Measurements from ENCODE around the gene TBXAS1. TPM values are rescaled to one million over a fixed set of nuclear protein-coding genes. Genes with fewer than 3 reads are reported as not detected.

TBXAS1 gene
- polyA plus RNA-seq, 2 of the 4 experiments (the other 2 are of a cell fraction) = 8.8 to 11.6 TPM

GRCh38 chr7:139807009-139807408, 22.1 kb upstream of the TBXAS1 start:
- FAIRE-seq = no peak
- no peak overlapping the region for H3K27ac ChIP-seq
- ATAC-seq = no peak; a peak in 1 of 6 replicates
- peaks cover 13% of the 10 kb centered on the region for H3K9me3 ChIP-seq
- no peak overlapping the region for H3K4me2 ChIP-seq
- no peak for TF ChIP-seq JUN (IDR thresholded peaks at IDR 0.05)
- TF ChIP-seq ZSCAN20 (CRISPR knock-in tag; IDR thresholded peaks at IDR 0.05) = no peak
- no peak for TF ChIP-seq ZNF302 (CRISPR knock-in tag; IDR thresholded peaks at IDR 0.05)
- no peak for TF ChIP-seq CHD4 (IDR thresholded peaks at IDR 0.05; ENCODE audit: borderline replicate concordance)
- TF ChIP-seq ESRRA (IDR thresholded peaks at IDR 0.05; ENCODE audit: borderline replicate concordance, low read length) = no peak
- no peak for TF ChIP-seq PBX3 (IDR thresholded peaks at IDR 0.05)
- TF ChIP-seq CEBPB (IDR thresholded peaks at IDR 0.05) = no peak
- TF ChIP-seq RCOR1 (IDR thresholded peaks at IDR 0.05; ENCODE audit: low read depth, low read length) = no peak
- no peak for TF ChIP-seq USF2 (IDR thresholded peaks at IDR 0.05)
- TF ChIP-seq HEYL (CRISPR knock-in tag; IDR thresholded peaks at IDR 0.05) = no peak
- TF ChIP-seq NR3C1 (IDR thresholded peaks at IDR 0.05) = no peak
- TF ChIP-seq FOSB (CRISPR knock-in tag; IDR thresholded peaks at IDR 0.05) = no peak
- no peak for TF ChIP-seq RFX5 (IDR thresholded peaks at IDR 0.05)
- TF ChIP-seq CBX8 (IDR thresholded peaks at IDR 0.05) = no peak
- no peak for TF ChIP-seq NPAS2 (CRISPR knock-in tag; IDR thresholded peaks at IDR 0.05; ENCODE audit: borderline replicate concordance)
- TF ChIP-seq MYC (IDR thresholded peaks at IDR 0.05; ENCODE audit: borderline replicate concordance, low read length) = no peak
- no peak for TF ChIP-seq MAX (IDR thresholded peaks at IDR 0.05)
- TF ChIP-seq GATA3 (IDR thresholded peaks at IDR 0.05; ENCODE audit: borderline replicate concordance) = no peak
- WGBS (ENCODE audit: missing lambda C conversion rate) = 68% methylated on average over 3 of the region's 3 CpGs
- POLR2A ChIA-PET = no interaction called here
- H3K4me3 ChIP-seq = no peak overlapping the region
- CTCF ChIA-PET = interaction anchor here (0.6 kb wide), 1 partner anchor 104 kb away, joined by 4 read pairs; no protein-coding TSS in a partner anchor
- H3K4me1 ChIP-seq = no peaks in the 10 kb centered on the region
- DNase-seq (ENCODE audit: low read depth in 1 of 2, low spot score in 1 of 2) = no peak

GRCh38 chr7:139808427-139808826, 20.6 kb upstream of the TBXAS1 start:
- ChIA-PET CTCF (interaction anchor here (1.4 kb wide), 1 partner anchor 19 kb away, joined by 3 read pairs; no protein-coding TSS in a partner anchor), POLR2A (no interaction called here)
- 87% methylated on average over 3 of the region's 3 CpGs for WGBS (ENCODE audit: missing lambda C conversion rate)
- Histone ChIP-seq H3K4me1 (no peaks in the 10 kb centered on the region), H3K4me3 (no peak overlapping the region), H3K9me3 (peaks cover 8% of the 10 kb centered on the region), H3K4me2 (no peak overlapping the region), H3K27ac (no peak overlapping the region)
- no peak for ATAC-seq
- TF ChIP-seq MAX (IDR thresholded peaks at IDR 0.05) = no peak
- no peak for TF ChIP-seq EHMT2 (IDR thresholded peaks at IDR 0.05; ENCODE audit: low read depth)
- TF ChIP-seq BCL3 (IDR thresholded peaks at IDR 0.05) = no peak
- no peak for TF ChIP-seq FOXS1 (CRISPR knock-in tag; IDR thresholded peaks at IDR 0.05)
- TF ChIP-seq E2F6 (IDR thresholded peaks at IDR 0.05; ENCODE audit: borderline replicate concordance, low read depth) = no peak
- no peak for TF ChIP-seq NR3C1 (IDR thresholded peaks at IDR 0.05)
- TF ChIP-seq SREBF2 (IDR thresholded peaks at IDR 0.05) = no peak
- TF ChIP-seq HMGXB4 (CRISPR knock-in tag; IDR thresholded peaks at IDR 0.05; ENCODE audit: borderline replicate concordance) = no peak
- TF ChIP-seq REST (IDR thresholded peaks at IDR 0.05) = no peak
- TF ChIP-seq CHD4 (IDR thresholded peaks at IDR 0.05; ENCODE audit: borderline replicate concordance) = no peak
- TF ChIP-seq USF2 (IDR thresholded peaks at IDR 0.05) = no peak
- no peak for TF ChIP-seq ZNF302 (CRISPR knock-in tag; IDR thresholded peaks at IDR 0.05)
- no peak for TF ChIP-seq HES2 (IDR thresholded peaks at IDR 0.05)
- TF ChIP-seq HOXB13 (CRISPR knock-in tag; IDR thresholded peaks at IDR 0.05; ENCODE audit: low read depth) = no peak
- DNase-seq (ENCODE audit: low read depth in 1 of 2, low spot score in 1 of 2) = no peak
- FAIRE-seq = no peak
